DMS153 (cell line): Measurements from ENCODE around the gene SSB.
"Not testable (repeated sequence)": the region's sequence is repeated elsewhere in the genome, so short reads cannot be mapped to it uniquely, and the experiment has no call there.

Source experiments
- DNase-seq: peaks from one replicate; lab custom pipeline; 2025; lab: John Stamatoyannopoulos, UW

The SSB gene

GRCh38 chr2:169838743-169839489, 40.2 kb downstream of the SSB start:
- no peak for DNase-seq

DNA sequence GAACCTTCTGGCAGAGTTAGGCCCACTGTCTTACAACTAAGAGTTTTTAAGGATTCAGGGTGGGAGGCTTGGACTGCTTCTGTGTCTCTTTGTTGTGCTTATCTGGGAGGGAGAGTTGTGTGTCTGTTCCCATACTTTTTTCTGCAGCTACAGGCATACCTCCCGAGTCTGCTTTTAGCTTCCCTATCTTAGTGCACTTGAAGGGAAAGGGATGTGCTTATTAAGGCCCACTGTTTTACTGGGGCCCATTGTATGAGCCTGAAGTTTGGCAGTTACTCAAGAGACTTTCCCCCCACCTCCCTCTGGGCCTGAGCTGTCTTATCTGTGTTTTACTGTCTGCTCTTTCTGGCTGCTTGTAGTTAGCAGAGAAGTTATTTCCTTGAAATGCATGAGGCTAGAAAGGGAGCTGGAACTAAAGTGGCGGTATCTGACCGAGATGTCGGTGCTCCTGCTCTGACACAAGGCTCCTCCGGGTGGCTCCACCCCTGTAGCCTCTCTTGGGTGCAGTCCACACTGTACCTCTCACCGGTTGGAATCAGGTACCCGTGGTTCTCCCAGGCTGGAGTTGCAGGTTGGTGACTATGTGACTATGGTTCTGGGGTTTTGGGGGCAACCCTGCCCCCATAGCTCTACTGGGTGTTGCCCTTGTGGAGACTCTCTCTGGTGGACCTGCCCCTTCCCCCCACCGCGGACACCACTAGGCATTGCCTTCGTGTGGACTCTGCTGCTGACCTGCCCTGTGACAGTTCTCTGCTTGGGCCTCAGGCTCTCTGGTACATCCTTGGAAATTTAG, 41.5 kb downstream of the SSB start:
- no peak for DNase-seq

DNA sequence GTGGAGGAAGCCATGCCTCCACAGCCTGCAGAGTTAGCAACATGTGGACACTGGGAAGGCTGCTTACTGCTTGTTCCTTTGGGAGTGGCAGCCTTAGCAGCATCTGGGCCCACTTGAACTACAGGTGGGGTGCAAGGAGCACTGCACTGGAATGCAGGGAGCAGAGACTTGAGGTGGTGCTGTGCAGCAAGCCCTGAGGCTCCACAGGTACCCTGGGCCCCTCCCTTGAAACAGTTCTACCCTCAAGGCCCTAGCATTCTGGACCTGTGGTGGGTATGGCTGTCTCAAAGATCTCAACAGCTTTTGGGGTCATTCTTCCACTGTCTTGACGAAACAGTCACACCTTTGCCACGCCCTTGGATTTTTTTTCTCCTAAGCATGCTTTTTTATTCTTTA, 42.1 kb downstream of the SSB start:
- no peak for DNase-seq

DNA sequence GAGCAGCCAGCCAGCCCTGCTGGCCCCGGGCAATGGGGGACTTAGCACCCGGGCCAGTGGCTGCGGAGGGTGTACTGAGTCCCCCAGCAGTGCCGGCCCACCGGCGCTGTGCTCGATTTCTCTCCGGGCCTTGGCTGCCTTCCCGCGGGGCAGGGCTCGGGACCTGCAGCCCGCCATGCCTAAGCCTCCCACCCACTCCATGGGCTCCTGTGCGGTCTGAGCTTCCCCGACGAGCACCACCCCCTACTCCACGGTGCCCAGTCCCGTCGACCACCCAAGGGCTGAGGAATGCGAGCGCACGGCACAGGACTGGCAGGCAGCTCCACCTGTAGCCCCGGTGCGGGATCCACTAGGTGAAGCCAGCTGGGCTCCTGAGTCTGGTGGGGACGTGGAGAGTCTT, 43.0 kb downstream of the SSB start:
- DNase-seq, result not testable (repeated sequence)

GRCh38 chr2:169845016-169845415, 46.3 kb downstream of the SSB start:
- DNase-seq, result no peak

DNA sequence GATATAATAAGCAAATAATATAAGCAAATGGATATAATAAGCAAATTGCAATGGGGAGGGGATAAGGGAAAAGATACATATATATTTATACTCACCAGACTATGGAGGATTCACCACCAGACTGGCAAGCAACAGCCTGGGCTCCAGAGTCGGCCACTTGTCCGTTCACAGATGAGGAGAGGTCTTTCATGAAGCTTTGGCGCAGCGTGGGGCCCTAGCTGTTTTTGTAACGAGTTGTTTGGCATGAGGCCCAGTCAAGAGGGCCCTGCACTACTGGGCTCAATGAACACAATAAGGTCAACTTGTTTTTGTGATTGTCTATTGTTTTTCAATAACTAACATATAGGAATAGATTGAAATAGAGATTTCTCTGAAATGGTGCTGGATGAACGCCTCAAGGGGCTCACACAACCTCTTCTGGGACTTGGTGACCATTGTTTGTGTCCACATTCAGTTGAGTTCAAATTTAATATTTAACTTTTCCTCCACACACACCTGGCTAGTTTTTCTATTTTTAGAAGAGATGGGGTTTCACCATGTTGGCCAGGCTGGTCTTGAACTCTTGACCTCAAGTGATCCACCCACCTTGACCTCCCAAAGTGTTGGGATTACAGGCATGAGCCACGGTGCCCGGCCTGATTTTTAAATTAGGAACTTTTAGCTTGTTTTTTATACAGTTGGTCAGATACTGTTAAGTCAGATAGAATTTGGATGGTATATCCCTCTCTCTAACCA, 50.5 kb downstream of the SSB start:
- not testable (repeated sequence) for DNase-seq

GRCh38 chr2:169849710-169850109, 51.0 kb downstream of the SSB start:
- no peak for DNase-seq

DNA sequence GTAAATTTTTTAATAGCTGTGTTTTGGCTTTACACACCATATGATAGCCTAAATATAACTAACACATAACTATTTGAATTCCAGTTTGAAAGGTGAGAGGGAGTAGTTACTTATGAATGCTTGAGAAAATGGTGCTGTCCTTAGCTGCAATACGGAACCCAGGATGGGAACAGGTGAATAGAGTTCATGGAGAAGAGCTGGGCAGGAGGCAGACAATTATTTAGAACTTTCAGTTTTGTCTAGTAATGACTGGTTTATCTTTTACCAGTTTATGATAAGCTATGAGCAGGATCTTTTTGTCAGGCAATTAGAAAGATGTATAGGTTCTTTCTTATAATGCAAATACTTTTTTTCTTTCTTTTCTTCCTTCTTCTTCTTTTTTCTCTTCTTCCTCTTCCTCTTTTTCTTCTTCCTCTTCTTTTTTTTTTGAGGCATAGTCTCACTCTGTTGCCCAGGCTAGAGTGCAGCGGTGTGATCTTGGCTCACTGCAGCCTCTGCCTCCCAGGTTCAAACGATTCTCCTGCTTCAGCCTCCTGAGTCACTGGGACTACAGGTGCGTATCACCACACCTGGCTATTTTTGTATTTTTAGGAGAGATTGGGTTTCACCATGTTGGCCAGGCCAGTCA, 54.5 kb downstream of the SSB start:
- no peak for DNase-seq

GRCh38 chr2:169855281-169856258, 56.9 kb downstream of the SSB start:
- DNase-seq, result not testable (repeated sequence)

DNA sequence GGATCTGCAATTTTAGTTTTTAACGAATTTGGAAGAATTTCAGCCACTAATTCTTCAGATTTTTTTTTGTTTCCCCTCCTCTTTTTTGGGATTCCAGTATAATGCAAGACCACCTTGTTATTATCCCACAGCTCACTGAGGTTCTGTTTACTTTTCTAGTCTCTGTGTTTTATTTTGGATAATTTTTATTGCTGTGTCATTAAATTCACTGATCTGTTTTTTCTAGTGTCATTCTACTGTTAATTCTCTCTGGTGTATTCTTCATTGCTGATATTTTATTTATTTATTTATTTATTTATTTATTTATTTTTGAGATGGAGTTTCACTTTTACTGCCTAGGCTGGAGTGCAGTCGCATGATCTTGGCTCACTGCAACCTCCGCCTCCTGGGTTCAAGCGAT, 60.8 kb downstream of the SSB start:
- DNase-seq, result no peak

DNA sequence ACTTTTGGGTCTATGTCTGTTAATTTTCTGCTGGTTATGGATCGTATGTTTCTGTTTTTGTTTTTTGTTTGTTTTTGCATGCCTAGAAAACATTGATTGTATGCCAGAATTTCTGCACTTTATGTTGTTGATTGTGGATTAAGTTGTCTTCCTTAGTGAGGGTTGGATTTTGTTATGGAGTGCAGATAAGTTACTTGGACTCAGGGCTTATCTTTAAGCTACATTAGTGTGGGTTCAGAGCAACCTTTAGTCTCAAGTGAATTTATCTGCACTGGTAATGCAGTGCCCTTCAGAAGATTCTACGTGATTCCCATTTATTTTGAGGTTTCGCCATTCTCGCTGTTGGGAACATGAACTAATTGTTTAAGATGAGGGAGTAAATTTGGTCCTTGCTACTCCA, 61.5 kb downstream of the SSB start:
- DNase-seq, result no peak
